Activated naive CD4-positive, alpha-beta T cell treated with anti-CD3 and anti-CD28 coated beads, Interleukin-2, amount 10 ng/mL, durations not matched to agents 7 days and 5 days (primary cell): ENCODE measurements around the gene CTDP1.

Experiments
- CTCF ChIA-PET: fragments of 350-600 bp; sonication (Branson Sonifier 250); formaldehyde crosslinking; loops from one replicate; lab custom pipeline; 2021; ENCODE audit warnings: antibody characterized with exemption; lab: Charles Lee
- DNase-seq: peaks from one replicate; pipeline ENCODE4 v3.0.0-alpha.2; 2020
- H3K27ac Mint-ChIP-seq: one replicate; pipeline ENCODE4 v1.8.0; 2021; ENCODE audit warnings: mild to moderate bottlenecking, moderate library complexity, mixed read lengths
- H3K27me3 Mint-ChIP-seq: one replicate; pipeline ENCODE4 v1.8.0; 2021; ENCODE audit warnings: mild to moderate bottlenecking, mixed read lengths
- H3K36me3 Mint-ChIP-seq: one replicate; pipeline ENCODE4 v1.8.0; 2021; ENCODE audit warnings: mixed read lengths
- H3K4me1 Mint-ChIP-seq: one replicate; pipeline ENCODE4 v1.8.0; 2021; ENCODE audit warnings: mixed read lengths
- H3K4me3 Mint-ChIP-seq: one replicate; pipeline ENCODE4 v1.8.0; 2021; ENCODE audit warnings: mild to moderate bottlenecking, moderate library complexity, mixed read lengths
- H3K9me3 Mint-ChIP-seq: one replicate; pipeline ENCODE4 v1.8.0; 2021; ENCODE audit warnings: mixed read lengths

CTDP1 gene

DNA sequence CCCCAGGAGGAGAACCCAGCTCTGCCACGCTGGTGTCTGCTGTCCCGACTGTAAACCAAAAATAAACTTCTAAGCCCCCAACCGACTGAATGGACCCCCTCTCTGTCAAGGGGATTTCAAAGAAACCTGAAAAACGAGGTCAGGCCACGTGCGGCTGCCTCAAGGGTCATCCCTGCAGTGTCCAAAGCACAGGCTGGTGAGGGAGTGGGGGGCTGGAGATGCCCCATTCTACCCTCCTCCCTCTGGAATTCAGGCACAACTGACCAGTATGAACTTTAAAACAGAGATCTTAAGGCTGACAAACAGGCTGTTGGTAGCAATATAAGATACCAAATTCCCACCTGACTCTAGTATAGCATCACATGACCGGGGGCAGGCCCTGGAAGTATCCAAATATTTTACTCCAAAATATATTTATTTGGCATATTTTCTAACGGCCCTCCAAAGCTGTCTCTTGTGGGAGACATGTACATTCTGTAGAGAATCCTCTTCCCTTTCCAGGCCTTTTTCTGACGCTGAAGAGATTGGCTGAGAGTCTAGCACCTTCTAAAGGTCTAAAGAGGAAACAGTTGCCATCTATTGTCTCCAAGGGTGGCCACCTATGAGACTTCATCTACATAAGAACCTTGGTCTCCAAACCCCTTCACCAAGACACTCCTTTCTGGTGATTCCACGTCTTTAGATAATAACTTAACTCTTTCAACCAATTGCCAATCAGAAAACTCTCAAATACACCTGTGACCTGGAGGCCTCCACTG is 40.4 kb upstream of the CTDP1 start:
- Mint-ChIP-seq H3K4me3 (no peak overlapping the region), H3K27me3 (peaks cover 34% of the 10 kb centered on the region), H3K4me1 (no peaks in the 10 kb centered on the region), H3K27ac (no peak overlapping the region), H3K9me3 (peaks cover 8% of the 10 kb centered on the region), H3K36me3 (no peaks in the 10 kb centered on the region)
- CTCF ChIA-PET = interaction anchor here (4.5 kb wide), 1 partner anchor 259 kb away, joined by 26 read pairs; no protein-coding TSS in a partner anchor
- DNase-seq = no peak

DNA sequence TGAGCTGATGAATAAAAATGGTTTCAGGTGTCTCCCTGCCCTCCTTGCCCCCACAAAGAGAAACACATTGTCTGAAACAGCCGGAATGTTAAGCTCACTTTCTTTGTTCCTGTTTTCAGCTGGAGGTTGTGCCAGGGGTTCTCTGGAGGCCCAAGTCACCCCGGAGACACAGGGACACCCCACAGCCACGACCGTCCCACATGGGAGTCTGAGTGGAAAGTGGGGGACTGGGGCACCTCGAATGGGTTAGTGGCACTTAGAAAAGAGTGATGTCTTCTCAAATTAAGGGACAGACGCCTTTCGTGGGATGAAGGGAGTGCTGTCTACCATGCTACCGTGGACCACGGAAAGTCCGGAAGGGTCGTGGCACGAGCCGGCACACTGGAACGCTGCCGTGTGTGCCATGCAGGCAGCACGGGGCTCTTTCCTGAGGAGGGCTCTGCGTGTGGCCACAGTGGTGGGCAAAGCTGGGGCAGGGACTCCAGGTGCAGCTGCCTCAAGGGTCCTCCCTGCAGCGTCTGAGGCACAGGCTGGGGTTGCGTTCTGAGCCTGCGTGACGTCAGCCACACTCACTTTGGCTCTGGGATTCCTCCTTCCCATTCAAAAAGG is 39.4 kb upstream of the CTDP1 start:
- no peaks in the 10 kb centered on the region for H3K36me3 Mint-ChIP-seq
- H3K9me3 Mint-ChIP-seq = peaks cover 3% of the 10 kb centered on the region
- CTCF ChIA-PET = interaction anchor here (4.5 kb wide), 1 partner anchor 260 kb away, joined by 26 read pairs; no protein-coding TSS in a partner anchor
- no peak overlapping the region for H3K4me3 Mint-ChIP-seq
- no peaks in the 10 kb centered on the region for H3K4me1 Mint-ChIP-seq
- H3K27ac Mint-ChIP-seq = no peak overlapping the region
- peaks cover 33% of the 10 kb centered on the region for H3K27me3 Mint-ChIP-seq
- DNase-seq = no peak

GRCh38 chr18:79640875-79641274 is 38.7 kb upstream of the CTDP1 start:
- H3K27ac Mint-ChIP-seq = no peak overlapping the region
- peaks cover 37% of the 10 kb centered on the region for H3K27me3 Mint-ChIP-seq
- no peak overlapping the region for H3K4me3 Mint-ChIP-seq
- no peaks in the 10 kb centered on the region for H3K36me3 Mint-ChIP-seq
- H3K9me3 Mint-ChIP-seq = no peaks in the 10 kb centered on the region
- CTCF ChIA-PET = interaction anchor here (4.5 to 7.4 kb wide), 2 partner anchors 260 to 261 kb away, joined by 26 to 73 read pairs; no protein-coding TSS in a partner anchor
- no peak for DNase-seq
- peaks cover 3% of the 10 kb centered on the region for H3K4me1 Mint-ChIP-seq

GRCh38 chr18:79641722-79642497 is 37.7 kb upstream of the CTDP1 start:
- Mint-ChIP-seq H3K27ac (no peak overlapping the region), H3K4me3 (no peak overlapping the region), H3K9me3 (no peaks in the 10 kb centered on the region), H3K36me3 (no peaks in the 10 kb centered on the region), H3K27me3 (peaks cover 36% of the 10 kb centered on the region), H3K4me1 (peaks cover 5% of the 10 kb centered on the region)
- CTCF ChIA-PET = interaction anchor here (1.4 to 7.4 kb wide), 3 partner anchors 112 to 266 kb away, joined by 5 to 73 read pairs (median 5); no protein-coding TSS in a partner anchor
- DNase-seq = no peak

DNA sequence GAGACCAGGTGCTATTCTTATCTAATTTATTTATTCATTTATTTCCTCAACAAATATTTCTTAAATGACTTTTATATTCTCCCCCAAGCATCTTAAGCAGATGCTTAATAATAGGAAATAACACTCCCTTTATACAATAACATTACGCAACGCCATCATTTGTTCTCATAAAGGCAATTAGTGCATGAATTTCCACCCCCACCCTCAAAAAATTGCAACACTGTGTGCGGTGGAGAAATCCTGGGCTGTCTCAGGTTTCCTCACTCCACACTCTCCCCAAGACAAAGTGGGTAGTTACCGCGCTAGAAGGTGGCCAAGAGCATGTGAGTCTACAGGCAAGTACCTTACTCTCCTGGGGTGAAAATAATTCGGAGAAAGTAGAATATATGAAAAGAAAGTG is 37.0 kb upstream of the CTDP1 start:
- peaks cover 5% of the 10 kb centered on the region for H3K4me1 Mint-ChIP-seq
- no peak for DNase-seq
- CTCF ChIA-PET = interaction anchor here (1.2 to 7.4 kb wide), 4 partner anchors 112 to 267 kb away, joined by 5 to 73 read pairs (median 5); no protein-coding TSS in a partner anchor
- no peaks in the 10 kb centered on the region for H3K9me3 Mint-ChIP-seq
- H3K27me3 Mint-ChIP-seq = peaks cover 29% of the 10 kb centered on the region
- H3K27ac Mint-ChIP-seq = no peak overlapping the region
- no peaks in the 10 kb centered on the region for H3K36me3 Mint-ChIP-seq
- H3K4me3 Mint-ChIP-seq = no peak overlapping the region

- peaks cover 29% of the 10 kb centered on the region for H3K27me3 Mint-ChIP-seq
- no peak for DNase-seq
- H3K4me3 Mint-ChIP-seq = no peak overlapping the region
- H3K4me1 Mint-ChIP-seq = peaks cover 5% of the 10 kb centered on the region
- CTCF ChIA-PET = interaction anchor here (1.2 to 7.4 kb wide), 5 partner anchors 20 to 268 kb away, joined by 3 to 73 read pairs (median 5); no protein-coding TSS in a partner anchor
- H3K36me3 Mint-ChIP-seq = no peaks in the 10 kb centered on the region
- H3K27ac Mint-ChIP-seq = no peak overlapping the region
- no peaks in the 10 kb centered on the region for H3K9me3 Mint-ChIP-seq
Observed at GRCh38 chr18:79643054-79643984, 36.3 kb upstream of the CTDP1 start.

GRCh38 chr18:79644006-79644665 is 35.5 kb upstream of the CTDP1 start:
- H3K27me3 Mint-ChIP-seq = peaks cover 25% of the 10 kb centered on the region
- peak; percentile 80 for DNase-seq
- H3K9me3 Mint-ChIP-seq = no peaks in the 10 kb centered on the region
- H3K27ac Mint-ChIP-seq = no peak overlapping the region
- peaks cover 5% of the 10 kb centered on the region for H3K4me1 Mint-ChIP-seq
- H3K4me3 Mint-ChIP-seq = no peak overlapping the region
- no peaks in the 10 kb centered on the region for H3K36me3 Mint-ChIP-seq
- CTCF ChIA-PET = interaction anchor here (0.6 to 7.4 kb wide), 5 partner anchors 19 to 264 kb away, joined by 3 to 73 read pairs (median 3); no protein-coding TSS in a partner anchor

DNA sequence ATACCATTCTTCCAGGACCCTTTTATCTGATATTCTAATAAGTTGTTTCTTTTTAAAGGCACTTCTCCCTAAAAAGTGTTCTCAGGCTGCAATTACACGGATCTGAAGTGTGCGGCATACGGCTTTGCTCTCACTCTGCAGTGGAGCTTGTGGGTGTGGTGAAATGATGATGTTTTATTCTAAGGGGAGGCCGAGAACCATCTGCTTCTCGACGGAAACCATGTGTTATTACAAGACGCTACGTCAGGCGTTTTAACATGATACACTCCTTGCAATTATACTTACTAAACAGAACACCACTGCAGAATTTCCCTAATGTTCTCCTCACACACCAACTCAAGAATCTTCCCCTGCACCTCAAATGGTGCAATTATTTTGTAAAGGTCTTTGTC is 34.9 kb upstream of the CTDP1 start:
- H3K27me3 Mint-ChIP-seq = peaks cover 20% of the 10 kb centered on the region
- no peaks in the 10 kb centered on the region for H3K9me3 Mint-ChIP-seq
- no peaks in the 10 kb centered on the region for H3K36me3 Mint-ChIP-seq
- CTCF ChIA-PET = interaction anchor here (0.5 to 7.4 kb wide), 6 partner anchors 19 to 265 kb away, joined by 3 to 73 read pairs (median 3); no protein-coding TSS in a partner anchor
- H3K4me3 Mint-ChIP-seq = no peak overlapping the region
- H3K27ac Mint-ChIP-seq = no peak overlapping the region
- H3K4me1 Mint-ChIP-seq = peaks cover 5% of the 10 kb centered on the region
- no peak for DNase-seq

GRCh38 chr18:79645291-79645983 is 34.2 kb upstream of the CTDP1 start:
- Mint-ChIP-seq H3K36me3 (no peaks in the 10 kb centered on the region), H3K27me3 (peaks cover 13% of the 10 kb centered on the region), H3K4me3 (no peak overlapping the region), H3K4me1 (peaks cover 5% of the 10 kb centered on the region), H3K27ac (no peak overlapping the region), H3K9me3 (no peaks in the 10 kb centered on the region)
- DNase-seq = no peak
- CTCF ChIA-PET = interaction anchor here (0.5 to 7.4 kb wide), 4 partner anchors 117 to 266 kb away, joined by 3 to 73 read pairs (median 3); no protein-coding TSS in a partner anchor

GRCh38 chr18:79647307-79647706 is 32.3 kb upstream of the CTDP1 start:
- peaks cover 5% of the 10 kb centered on the region for H3K4me1 Mint-ChIP-seq
- CTCF ChIA-PET = interaction anchor here (7.4 kb wide), 1 partner anchor 268 kb away, joined by 73 read pairs; no protein-coding TSS in a partner anchor

DNA sequence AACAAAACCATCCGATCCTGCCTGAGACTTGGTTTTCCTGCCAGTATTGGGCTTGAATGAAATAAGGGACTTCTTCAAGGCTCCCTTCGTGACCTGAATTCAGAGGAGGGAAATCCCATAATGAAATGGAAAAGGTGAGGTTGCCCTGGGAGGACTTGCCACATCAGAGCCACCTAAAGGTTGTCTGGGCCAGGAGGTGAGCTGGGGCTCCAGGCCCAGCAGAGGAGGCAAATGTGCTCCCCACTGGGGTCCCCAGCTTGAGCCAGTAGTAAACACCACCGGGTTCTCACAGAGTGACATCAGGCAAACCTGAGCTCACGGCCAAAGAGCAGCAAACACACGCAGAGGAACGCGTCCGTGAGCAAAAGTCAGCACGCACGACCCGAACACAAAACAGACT is 28.6 kb upstream of the CTDP1 start:
- Mint-ChIP-seq H3K27ac (no peak overlapping the region), H3K9me3 (peaks cover 3% of the 10 kb centered on the region), H3K4me3 (no peak overlapping the region), H3K27me3 (peaks cover under 1% of the 10 kb centered on the region), H3K36me3 (no peaks in the 10 kb centered on the region), H3K4me1 (peaks cover 3% of the 10 kb centered on the region)
- no peak for DNase-seq
- CTCF ChIA-PET = no interaction called here

More at GRCh38 chr18:79647307-79647706, 32.3 kb upstream of the CTDP1 start:
- Mint-ChIP-seq H3K36me3 (no peaks in the 10 kb centered on the region), H3K4me3 (no peak overlapping the region), H3K27me3 (peaks cover 9% of the 10 kb centered on the region), H3K27ac (no peak overlapping the region), H3K9me3 (no peaks in the 10 kb centered on the region)
- DNase-seq = no peak

DNA sequence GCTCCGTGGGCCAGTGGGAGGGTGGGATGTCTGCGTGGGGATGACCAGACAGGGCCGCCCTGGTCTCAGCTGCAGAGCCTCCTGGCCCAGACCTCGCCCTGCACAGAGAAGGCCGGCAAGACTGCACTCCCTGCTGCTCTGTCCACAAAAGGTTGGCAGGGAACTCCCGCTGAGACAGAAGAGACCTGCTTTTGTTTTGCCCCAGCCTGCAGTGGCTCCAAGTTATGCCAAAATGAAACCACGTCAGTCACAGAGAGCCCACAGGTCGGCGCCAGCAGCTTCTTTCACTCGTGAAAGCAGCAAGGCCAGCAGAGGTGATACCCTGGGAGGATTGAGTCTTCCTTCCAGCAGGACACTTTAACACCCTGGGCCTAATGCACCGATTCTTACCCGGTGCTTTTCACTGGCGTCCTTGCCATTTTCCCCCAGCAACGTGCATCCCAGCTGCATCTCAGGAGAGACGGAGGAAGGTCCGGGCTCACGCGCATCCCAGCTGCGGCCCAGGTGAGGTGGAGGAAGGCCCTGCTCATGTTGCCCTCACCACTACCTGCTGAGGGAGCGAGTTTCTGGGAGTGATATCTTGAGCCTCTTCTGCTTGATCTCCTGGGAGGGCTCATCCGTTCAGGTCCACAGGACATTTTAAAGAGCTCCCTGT is 22.1 kb upstream of the CTDP1 start:
- no peak for DNase-seq
- CTCF ChIA-PET = interaction anchor here (0.7 kb wide), 1 partner anchor 8 kb away, joined by 3 read pairs; no protein-coding TSS in a partner anchor
- Mint-ChIP-seq H3K9me3 (peaks cover 5% of the 10 kb centered on the region), H3K4me3 (no peak overlapping the region), H3K27me3 (peaks cover 18% of the 10 kb centered on the region), H3K36me3 (no peaks in the 10 kb centered on the region), H3K27ac (no peak overlapping the region), H3K4me1 (no peaks in the 10 kb centered on the region)
